Brain microvascular endothelial cell (primary cell): ENCODE data around the gene SLC25A27.
A peak's percentile ranks its signal among the peaks of the same experiment; 100 is the strongest.
"Not testable (repeated sequence)": the region's sequence is repeated elsewhere in the genome, so short reads cannot be mapped to it uniquely, and the experiment has no call there.

Experiments
- DNase-seq: peaks from one replicate; pipeline ENCODE4 v3.0.0-alpha.2; 2020
- H3K27ac ChIP-seq: fragments of 250-450 bp; sonication (Bioruptor Pico); 2 replicates; pipeline ENCODE4 v1.5.1; 2020; ENCODE audit warnings: mild to moderate bottlenecking, moderate library complexity
- H3K27me3 ChIP-seq: fragments of 250-450 bp; sonication (Bioruptor Pico); replicated peaks from 2 replicates; pipeline ENCODE4 v1.5.1; 2020; ENCODE audit warnings: mild to moderate bottlenecking
- H3K36me3 ChIP-seq: fragments of 250-450 bp; sonication (Bioruptor Pico); replicated peaks from 2 replicates; pipeline ENCODE4 v1.5.1; 2020; ENCODE audit warnings: mild to moderate bottlenecking
- H3K4me3 ChIP-seq: 2 replicates; pipeline ENCODE4 v1.5.1; 2011; ENCODE audit warnings: low read depth, mild to moderate bottlenecking, control low read depth, low read length, moderate library complexity
- CTCF ChIP-seq: IDR thresholded peaks from 2 replicates; pipeline ENCODE4 v1.5.1; 2011; ENCODE audit warnings: low read depth, mild to moderate bottlenecking, moderate library complexity, low read length, control low read depth, inconsistent platforms; ENCODE audit errors: missing control alignments
- in situ Hi-C: cut with HindIII; loops from 2 replicates; pipeline ENCODE4 v1.10.0; 2017; ENCODE audit warnings: low sequenced_read_pairs, low pct_ligation_motif_present

The SLC25A27 gene

GRCh38 chr6:46645265-46645664 is 7.5 kb upstream of the SLC25A27 start:
- in situ Hi-C loops: no loop called here

GRCh38 chr6:46648108-46648507 is 4.7 kb upstream of the SLC25A27 start:
- H3K27ac ChIP-seq, in situ Hi-C loops, DNase-seq: not testable (repeated sequence)

More at GRCh38 chr6:46645265-46645664, 7.5 kb upstream of the SLC25A27 start:
- no peak for TF ChIP-seq CTCF
- Histone ChIP-seq H3K36me3 (no peaks in the 10 kb centered on the region), H3K4me3 (no peak overlapping the region), H3K27me3 (no peaks in the 10 kb centered on the region), H3K27ac (no peak overlapping the region)
- DNase-seq: no peak

GRCh38 chr6:46648869-46649492 is 3.8 kb upstream of the SLC25A27 start:
- Histone ChIP-seq H3K27me3 (no peaks in the 10 kb centered on the region), H3K36me3 (no peaks in the 10 kb centered on the region), H3K27ac (no peak overlapping the region), H3K4me3 (no peak overlapping the region)
- in situ Hi-C loops: no loop called here
- DNase-seq: no peak
- no peak for TF ChIP-seq CTCF

More at GRCh38 chr6:46648108-46648507, 4.7 kb upstream of the SLC25A27 start:
- not testable (repeated sequence) for H3K27me3 ChIP-seq, H3K36me3 ChIP-seq, H3K4me3 ChIP-seq

GRCh38 chr6:46651006-46651405 is 1.8 kb upstream of the SLC25A27 start:
- Histone ChIP-seq H3K4me3 (no peak overlapping the region), H3K27me3 (no peaks in the 10 kb centered on the region), H3K36me3 (no peaks in the 10 kb centered on the region), H3K27ac (no peak overlapping the region)
- in situ Hi-C loops: no loop called here
- TF ChIP-seq CTCF: no peak
- no peak for DNase-seq

GRCh38 chr6:46651816-46652215 is 959 bp upstream of the SLC25A27 start:
- H3K36me3 ChIP-seq: no peaks in the 10 kb centered on the region
- no peak for TF ChIP-seq CTCF
- no peaks in the 10 kb centered on the region for H3K27me3 ChIP-seq
- in situ Hi-C loops: no loop called here
- peak overlapping the region; percentile 78 for H3K4me3 ChIP-seq
- no peak overlapping the region for H3K27ac ChIP-seq
- no peak for DNase-seq

- in situ Hi-C loops: no loop called here
- TF ChIP-seq CTCF: no peak
- Histone ChIP-seq H3K27ac (no peak overlapping the region), H3K4me3 (peak overlapping the region; percentile 78), H3K36me3 (no peaks in the 10 kb centered on the region), H3K27me3 (no peaks in the 10 kb centered on the region)
- DNase-seq: no peak
Measured at GRCh38 chr6:46652232-46652602, 558 bp upstream of the SLC25A27 start.
